HepG2 (cell line): ENCODE data around the gene CYB5A. TPM values are rescaled to one million over a fixed set of nuclear protein-coding genes. Genes with fewer than 3 reads are reported as not detected.

Experiments
- ATAC-seq: fragments of 200-7000 bp; cut with Tn5 transposase; 3 replicates; pipeline ENCODE4 v1.9.1; 2020; ENCODE audit warnings: mild to moderate bottlenecking, moderate library complexity
- BruUV-seq: library from RNA; stranded (reverse); fragments of 400-500 nt; replicated peaks from 2 replicates; lab custom pipeline; 2021; lab: Mats Ljungman, UMichigan
- CTCF ChIA-PET: fragments of 300-600 bp; formaldehyde crosslinking; extraction: SDS; loops from one replicate; lab custom pipeline; 2021; ENCODE audit warnings: low total read pairs, inconsistent platforms, low intra/inter-chr PET ratio; lab: Yijun Ruan, JAX
- POLR2A ChIA-PET: fragments of 350-600 bp; sonication (Branson Sonifier 250); formaldehyde crosslinking; loops from one replicate; lab custom pipeline; 2020; ENCODE audit warnings: antibody characterized with exemption, inconsistent platforms; lab: Yijun Ruan, JAX
- DNase-seq: peaks from one replicate; pipeline ENCODE4 v3.0.0-alpha.2; 2015; ENCODE audit warnings: low spot score
- FAIRE-seq: peaks from 3 replicates; lab custom pipeline; 2011; peaks lifted over from hg19 to GRCh38; lab: Jason Lieb, UNC
- H2AFZ ChIP-seq: one replicate; pipeline ENCODE4 v1.6.1; 2011; ENCODE audit warnings: low read length, inconsistent platforms
- H3K27ac ChIP-seq: fragments of 300-600 bp; 3 replicates; pipeline ENCODE4 v1.8.0; 2011; ENCODE audit warnings: mixed run types, mild to moderate bottlenecking, mixed read lengths, low read length, inconsistent platforms; ENCODE audit not compliant: insufficient read depth; ENCODE audit errors: extremely low read length
- H3K27me3 ChIP-seq, 2 experiments: fragments of 200-600 bp in 1 of 2; 2 replicates in 1 of 2; 3 replicates in 1 of 2; pipeline versions ENCODE4 v1.6.0 to v1.8.0; 2011; ENCODE audit warnings: low read length in 2 of 2, mild to moderate bottlenecking in 2 of 2, moderate library complexity in 2 of 2, inconsistent platforms in 1 of 2; ENCODE audit not compliant: insufficient read depth in 2 of 2, control insufficient read depth in 1 of 2
- H3K36me3 ChIP-seq, 2 experiments: fragments of 200-600 bp in 1 of 2; replicated peaks in 1 of 2; 2 replicates in 1 of 2; 3 replicates in 1 of 2; pipeline versions ENCODE4 v1.5.1 to v1.8.0; 2011; ENCODE audit warnings: low read length in 2 of 2, inconsistent platforms in 1 of 2; ENCODE audit not compliant: insufficient read depth in 2 of 2, control insufficient read depth in 1 of 2
- H3K4me1 ChIP-seq: 2 replicates; pipeline ENCODE4 v1.5.1; 2012; ENCODE audit warnings: low read length, inconsistent platforms; ENCODE audit not compliant: insufficient read depth
- H3K4me2 ChIP-seq: 2 replicates; pipeline ENCODE4 v1.6.0; 2011; ENCODE audit warnings: low read depth, low read length, inconsistent platforms
- H3K4me3 ChIP-seq, 3 experiments: fragments of 200-600 bp in 1 of 3; sonication (generic), shearing (Covaris generic) in 1 of 3; replicated peaks in 1 of 3; 2 replicates each; pipeline ENCODE4 v1.5.1; 2011 to 2016; ENCODE audit warnings: low read length in 3 of 3, inconsistent platforms in 2 of 3, low read depth in 2 of 3, mild to moderate bottlenecking in 2 of 3, control low read depth in 1 of 3, mixed read lengths in 1 of 3; ENCODE audit not compliant: insufficient read depth in 1 of 3
- H3K79me2 ChIP-seq: one replicate; pipeline ENCODE4 v1.6.1; 2011; ENCODE audit warnings: low read length, inconsistent platforms; ENCODE audit not compliant: insufficient read depth
- H3K9ac ChIP-seq: 2 replicates; pipeline ENCODE4 v1.6.0; 2011; ENCODE audit warnings: mild to moderate bottlenecking, low read depth, low read length, inconsistent platforms; ENCODE audit not compliant: insufficient read depth
- H3K9me3 ChIP-seq: 2 replicates; pipeline ENCODE4 v1.5.1; 2012; ENCODE audit warnings: mild to moderate bottlenecking, low read length
- H4K20me1 ChIP-seq: 2 replicates; pipeline ENCODE4 v1.6.0; 2011; ENCODE audit warnings: inconsistent platforms, mild to moderate bottlenecking, low read length, moderate library complexity; ENCODE audit not compliant: insufficient read depth
- ATF5 ChIP-seq: sonication (generic); formaldehyde crosslinking; IDR thresholded peaks from 2 replicates; pipeline ENCODE4 v1.4.0; 2020; ENCODE audit warnings: mild to moderate bottlenecking, low read depth, missing genetic modification reagents
- IKZF4 ChIP-seq: sonication (generic); formaldehyde crosslinking; IDR thresholded peaks from 2 replicates; pipeline ENCODE4 v1.5.1; 2020; ENCODE audit warnings: borderline replicate concordance, mild to moderate bottlenecking, low read depth, missing genetic modification reagents; ENCODE audit errors: not compliant biosample characterization
- MED1 ChIP-seq: sonication (generic); formaldehyde crosslinking; IDR thresholded peaks from 2 replicates; pipeline ENCODE4 v1.4.0; 2020; ENCODE audit warnings: missing genetic modification reagents
- NFE2 ChIP-seq: sonication (generic); formaldehyde crosslinking; IDR thresholded peaks from 2 replicates; pipeline ENCODE4 v1.4.0; 2020; ENCODE audit warnings: missing genetic modification reagents
- SCMH1 ChIP-seq: sonication (generic); formaldehyde crosslinking; IDR thresholded peaks from 2 replicates; pipeline ENCODE4 v1.9.0; 2021; ENCODE audit warnings: missing genetic modification reagents, mild to moderate bottlenecking, borderline replicate concordance
- SKIL ChIP-seq: sonication (generic); formaldehyde crosslinking; IDR thresholded peaks from 2 replicates; pipeline ENCODE4 v1.8.0; 2022; ENCODE audit warnings: missing genetic modification reagents, mild to moderate bottlenecking, moderate library complexity, borderline replicate concordance
- ZFP62 ChIP-seq: sonication (generic); formaldehyde crosslinking; IDR thresholded peaks from 2 replicates; pipeline ENCODE4 v1.4.0; 2020; ENCODE audit warnings: missing genetic modification reagents
- ZNF12 ChIP-seq: sonication (generic); formaldehyde crosslinking; IDR thresholded peaks from 2 replicates; pipeline ENCODE4 v1.5.0; 2020; ENCODE audit warnings: missing genetic modification reagents
- ZNF496 ChIP-seq: sonication (generic); formaldehyde crosslinking; IDR thresholded peaks from 2 replicates; pipeline ENCODE4 v1.8.1; 2023; ENCODE audit warnings: mild to moderate bottlenecking, moderate library complexity, missing genetic modification reagents; ENCODE audit not compliant: insufficient replicate concordance
- ZNF558 ChIP-seq: sonication (generic); formaldehyde crosslinking; IDR thresholded peaks from 2 replicates; pipeline ENCODE4 v1.9.0; 2022; ENCODE audit warnings: mild to moderate bottlenecking, missing genetic modification reagents, borderline replicate concordance
- ZNF629 ChIP-seq: sonication (generic); formaldehyde crosslinking; conservative IDR thresholded peaks from 2 replicates; pipeline ENCODE4 v1.5.0; 2020; ENCODE audit warnings: missing genetic modification reagents
- ZNF674 ChIP-seq: sonication (generic); formaldehyde crosslinking; IDR thresholded peaks from 2 replicates; pipeline ENCODE4 v1.5.0; 2020; ENCODE audit warnings: low read depth, mild to moderate bottlenecking, missing genetic modification reagents
- ZNF792 ChIP-seq: IDR thresholded peaks from 2 replicates; pipeline ENCODE4 v1.6.1; 2016
- WGBS: methylation state at CpG from one replicate; pipeline ENCODE4 v1.1.6; 2017; ENCODE audit warnings: low lambda C conversion rate; 5-methylcytosine and 5-hydroxymethylcytosine counted together
- in situ Hi-C: cut with HindIII; loops from 2 replicates; pipeline ENCODE4 v1.10.0; 2017; ENCODE audit warnings: low pct_unique_long_range_greater_than_20kb; ENCODE audit not compliant: extremely low pct_ligation_motif_present
- intact Hi-C: fragments of 100-400 bp; cut with micrococcal nuclease; formaldehyde crosslinking; loops from one replicate; pipeline ENCODE4 v1.10.0; 2022; ENCODE audit not compliant: unreplicated experiment
- polyA plus RNA-seq, 8 experiments: library from polyadenylated mRNA; depleted of rRNA in 3 of 8; stranded (reverse) in 7 of 8; unstranded in 1 of 8; fragments of >200 nt; fragmentation: Illumina TruSeq in 4 of 8; extraction: Trizol in 4 of 8; gene quantifications; 2 replicates each; pipeline versions ENCODE4 v1.2.1 to v1.2.3, GENCODE V29; 2011 to 2016; ENCODE audit warnings: low read depth in 4 of 8, missing spikeins in 1 of 8, mixed read lengths in 1 of 8; ENCODE audit not compliant: insufficient read depth in 1 of 8
- total RNA-seq, 5 experiments: library from RNA; depleted of rRNA; stranded (reverse); fragments of >200 nt; fragmentation: Illumina TruSeq; extraction: Trizol; gene quantifications; 2 replicates each; pipeline ENCODE4 v1.2.3, GENCODE V29; 2016; ENCODE audit warnings: low read depth in 1 of 5
- TF ChIP-seq, protein P1 (sequence below): sonication (generic); formaldehyde crosslinking; IDR thresholded peaks from 2 replicates; pipeline ENCODE4 v1.4.0; 2020; ENCODE audit warnings: missing genetic modification reagents
- TF ChIP-seq, protein P2 (sequence below): sonication (generic); formaldehyde crosslinking; IDR thresholded peaks from 2 replicates; pipeline ENCODE4 v1.4.0; 2020; ENCODE audit warnings: missing genetic modification reagents; ENCODE audit errors: not compliant biosample characterization
- TF ChIP-seq, protein P3 (sequence below): sonication (generic); formaldehyde crosslinking; IDR thresholded peaks from 2 replicates; pipeline ENCODE4 v1.4.0; 2020; ENCODE audit warnings: mild to moderate bottlenecking, missing genetic modification reagents

Gene CYB5A
- total and polyA plus RNA-seq, 2 of the 13 experiments (the other 11 are each of a cell fraction or from before 2014, with no cell fraction given): 215 to 356 TPM

GRCh38 chr18:74337155-74337911 is 45.6 kb upstream of the CYB5A start:
- POLR2A ChIA-PET: no interaction called here
- CTCF ChIA-PET: no interaction called here
- Histone ChIP-seq H3K27me3 (no peaks in the 10 kb centered on the region), H3K9me3 (no peaks in the 10 kb centered on the region), H3K4me2 (no peak overlapping the region), H3K4me3 (no peak overlapping the region), H2AFZ (no peak overlapping the region), H3K79me2 (no peaks in the 10 kb centered on the region), H3K4me1 (no peaks in the 10 kb centered on the region), H4K20me1 (no peaks in the 10 kb centered on the region), H3K9ac (no peak overlapping the region), H3K36me3 (no peaks in the 10 kb centered on the region), H3K27ac (no peak overlapping the region)
- BruUV-seq: no TSS peak
- ATAC-seq: no peak
- TF ChIP-seq ZNF558 (no peak), ZNF12 (no peak), SKIL (CRISPR knock-in tag) (no peak), ZNF792 (no peak), IKZF4 (CRISPR knock-in tag) (no peak), ZNF674 (CRISPR knock-in tag) (no peak), ATF5 (CRISPR knock-in tag) (no peak), ZFP62 (CRISPR knock-in tag) (no peak), ZNF496 (CRISPR knock-in tag) (no peak), SCMH1 (no peak), NFE2 (no peak), MED1 (CRISPR knock-in tag) (no peak), ZNF629 (CRISPR knock-in tag) (no peak)
- TF ChIP-seq, protein P1, sequence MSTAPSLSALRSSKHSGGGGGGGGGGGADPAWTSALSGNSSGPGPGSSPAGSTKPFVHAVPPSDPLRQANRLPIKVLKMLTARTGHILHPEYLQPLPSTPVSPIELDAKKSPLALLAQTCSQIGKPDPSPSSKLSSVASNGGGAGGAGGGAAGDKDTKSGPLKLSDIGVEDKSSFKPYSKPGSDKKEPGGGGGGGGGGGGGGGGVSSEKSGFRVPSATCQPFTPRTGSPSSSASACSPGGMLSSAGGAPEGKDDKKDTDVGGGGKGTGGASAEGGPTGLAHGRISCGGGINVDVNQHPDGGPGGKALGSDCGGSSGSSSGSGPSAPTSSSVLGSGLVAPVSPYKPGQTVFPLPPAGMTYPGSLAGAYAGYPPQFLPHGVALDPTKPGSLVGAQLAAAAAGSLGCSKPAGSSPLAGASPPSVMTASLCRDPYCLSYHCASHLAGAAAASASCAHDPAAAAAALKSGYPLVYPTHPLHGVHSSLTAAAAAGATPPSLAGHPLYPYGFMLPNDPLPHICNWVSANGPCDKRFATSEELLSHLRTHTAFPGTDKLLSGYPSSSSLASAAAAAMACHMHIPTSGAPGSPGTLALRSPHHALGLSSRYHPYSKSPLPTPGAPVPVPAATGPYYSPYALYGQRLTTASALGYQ (CRISPR knock-in tag): no peak
- TF ChIP-seq, protein P2, sequence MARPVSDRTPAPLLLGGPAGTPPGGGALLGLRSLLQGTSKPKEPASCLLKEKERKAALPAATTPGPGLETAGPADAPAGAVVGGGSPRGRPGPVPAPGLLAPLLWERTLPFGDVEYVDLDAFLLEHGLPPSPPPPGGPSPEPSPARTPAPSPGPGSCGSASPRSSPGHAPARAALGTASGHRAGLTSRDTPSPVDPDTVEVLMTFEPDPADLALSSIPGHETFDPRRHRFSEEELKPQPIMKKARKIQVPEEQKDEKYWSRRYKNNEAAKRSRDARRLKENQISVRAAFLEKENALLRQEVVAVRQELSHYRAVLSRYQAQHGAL (CRISPR knock-in tag): no peak
- TF ChIP-seq, protein P3, sequence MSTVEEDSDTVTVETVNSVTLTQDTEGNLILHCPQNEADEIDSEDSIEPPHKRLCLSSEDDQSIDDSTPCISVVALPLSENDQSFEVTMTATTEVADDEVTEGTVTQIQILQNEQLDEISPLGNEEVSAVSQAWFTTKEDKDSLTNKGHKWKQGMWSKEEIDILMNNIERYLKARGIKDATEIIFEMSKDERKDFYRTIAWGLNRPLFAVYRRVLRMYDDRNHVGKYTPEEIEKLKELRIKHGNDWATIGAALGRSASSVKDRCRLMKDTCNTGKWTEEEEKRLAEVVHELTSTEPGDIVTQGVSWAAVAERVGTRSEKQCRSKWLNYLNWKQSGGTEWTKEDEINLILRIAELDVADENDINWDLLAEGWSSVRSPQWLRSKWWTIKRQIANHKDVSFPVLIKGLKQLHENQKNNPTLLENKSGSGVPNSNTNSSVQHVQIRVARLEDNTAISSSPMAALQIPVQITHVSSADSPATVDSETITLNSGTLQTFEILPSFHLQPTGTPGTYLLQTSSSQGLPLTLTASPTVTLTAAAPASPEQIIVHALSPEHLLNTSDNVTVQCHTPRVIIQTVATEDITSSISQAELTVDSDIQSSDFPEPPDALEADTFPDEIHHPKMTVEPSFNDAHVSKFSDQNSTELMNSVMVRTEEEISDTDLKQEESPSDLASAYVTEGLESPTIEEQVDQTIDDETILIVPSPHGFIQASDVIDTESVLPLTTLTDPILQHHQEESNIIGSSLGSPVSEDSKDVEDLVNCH (CRISPR knock-in tag): no peak
- WGBS: 42% methylated on average over 5 of the region's 5 CpGs
- in situ Hi-C loops (no loop called here), intact Hi-C loops (no loop called here)
- no peak for DNase-seq
- FAIRE-seq: no peak
